HL-60 (cell line): ENCODE results near the gene CSK.

ENCODE experiments used
- TF ChIP-seq, protein P1 (sequence below): IDR thresholded peaks from one replicate; pipeline ENCODE4 v1.5.1; 2011; ENCODE audit warnings: low read length, control low read depth, inconsistent platforms; ENCODE audit not compliant: insufficient read depth
- TF ChIP-seq, protein P2 (sequence below): IDR thresholded peaks from 2 replicates; pipeline ENCODE4 v1.6.1; 2012; ENCODE audit warnings: low read depth; ENCODE audit not compliant: insufficient replicate concordance

DNA sequence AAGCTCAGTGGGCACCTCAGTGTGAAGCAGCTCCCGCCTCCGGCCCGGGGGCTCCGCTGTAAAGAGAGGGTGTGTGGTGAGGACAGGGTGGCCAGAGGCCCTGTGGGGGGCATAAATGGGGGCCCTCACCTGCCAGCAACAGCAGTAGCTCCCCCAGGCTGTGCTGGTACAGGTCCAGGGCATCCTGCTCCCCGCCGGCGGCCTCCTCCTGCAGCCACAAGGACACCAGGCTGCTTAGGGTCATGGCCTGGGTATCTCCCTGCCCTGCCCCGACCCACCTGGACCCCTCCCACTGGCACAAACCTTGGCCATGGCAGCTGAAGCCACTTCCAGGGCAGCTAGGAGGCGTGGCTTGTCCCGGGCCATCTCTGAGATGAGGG is 56.2 kb downstream of the CSK start:
- TF ChIP-seq, protein P1, sequence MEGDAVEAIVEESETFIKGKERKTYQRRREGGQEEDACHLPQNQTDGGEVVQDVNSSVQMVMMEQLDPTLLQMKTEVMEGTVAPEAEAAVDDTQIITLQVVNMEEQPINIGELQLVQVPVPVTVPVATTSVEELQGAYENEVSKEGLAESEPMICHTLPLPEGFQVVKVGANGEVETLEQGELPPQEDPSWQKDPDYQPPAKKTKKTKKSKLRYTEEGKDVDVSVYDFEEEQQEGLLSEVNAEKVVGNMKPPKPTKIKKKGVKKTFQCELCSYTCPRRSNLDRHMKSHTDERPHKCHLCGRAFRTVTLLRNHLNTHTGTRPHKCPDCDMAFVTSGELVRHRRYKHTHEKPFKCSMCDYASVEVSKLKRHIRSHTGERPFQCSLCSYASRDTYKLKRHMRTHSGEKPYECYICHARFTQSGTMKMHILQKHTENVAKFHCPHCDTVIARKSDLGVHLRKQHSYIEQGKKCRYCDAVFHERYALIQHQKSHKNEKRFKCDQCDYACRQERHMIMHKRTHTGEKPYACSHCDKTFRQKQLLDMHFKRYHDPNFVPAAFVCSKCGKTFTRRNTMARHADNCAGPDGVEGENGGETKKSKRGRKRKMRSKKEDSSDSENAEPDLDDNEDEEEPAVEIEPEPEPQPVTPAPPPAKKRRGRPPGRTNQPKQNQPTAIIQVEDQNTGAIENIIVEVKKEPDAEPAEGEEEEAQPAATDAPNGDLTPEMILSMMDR, result no peak
- TF ChIP-seq, protein P2, sequence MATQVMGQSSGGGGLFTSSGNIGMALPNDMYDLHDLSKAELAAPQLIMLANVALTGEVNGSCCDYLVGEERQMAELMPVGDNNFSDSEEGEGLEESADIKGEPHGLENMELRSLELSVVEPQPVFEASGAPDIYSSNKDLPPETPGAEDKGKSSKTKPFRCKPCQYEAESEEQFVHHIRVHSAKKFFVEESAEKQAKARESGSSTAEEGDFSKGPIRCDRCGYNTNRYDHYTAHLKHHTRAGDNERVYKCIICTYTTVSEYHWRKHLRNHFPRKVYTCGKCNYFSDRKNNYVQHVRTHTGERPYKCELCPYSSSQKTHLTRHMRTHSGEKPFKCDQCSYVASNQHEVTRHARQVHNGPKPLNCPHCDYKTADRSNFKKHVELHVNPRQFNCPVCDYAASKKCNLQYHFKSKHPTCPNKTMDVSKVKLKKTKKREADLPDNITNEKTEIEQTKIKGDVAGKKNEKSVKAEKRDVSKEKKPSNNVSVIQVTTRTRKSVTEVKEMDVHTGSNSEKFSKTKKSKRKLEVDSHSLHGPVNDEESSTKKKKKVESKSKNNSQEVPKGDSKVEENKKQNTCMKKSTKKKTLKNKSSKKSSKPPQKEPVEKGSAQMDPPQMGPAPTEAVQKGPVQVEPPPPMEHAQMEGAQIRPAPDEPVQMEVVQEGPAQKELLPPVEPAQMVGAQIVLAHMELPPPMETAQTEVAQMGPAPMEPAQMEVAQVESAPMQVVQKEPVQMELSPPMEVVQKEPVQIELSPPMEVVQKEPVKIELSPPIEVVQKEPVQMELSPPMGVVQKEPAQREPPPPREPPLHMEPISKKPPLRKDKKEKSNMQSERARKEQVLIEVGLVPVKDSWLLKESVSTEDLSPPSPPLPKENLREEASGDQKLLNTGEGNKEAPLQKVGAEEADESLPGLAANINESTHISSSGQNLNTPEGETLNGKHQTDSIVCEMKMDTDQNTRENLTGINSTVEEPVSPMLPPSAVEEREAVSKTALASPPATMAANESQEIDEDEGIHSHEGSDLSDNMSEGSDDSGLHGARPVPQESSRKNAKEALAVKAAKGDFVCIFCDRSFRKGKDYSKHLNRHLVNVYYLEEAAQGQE, result no peak
